NCI-H2029 treated with DMSO at 0.1 percent for 48 hours (cell line): ENCODE data around the gene C1QTNF5.
A peak's percentile ranks its signal among the peaks of the same experiment; 100 is the strongest.

Experiments
- DNase-seq: peaks from one replicate; lab custom pipeline; 2025; lab: John Stamatoyannopoulos, UW

Gene C1QTNF5

GRCh38 chr11:119337581-119338317 lies 2.9 kb downstream of the C1QTNF5 start:
- DNase-seq = no peak

GRCh38 chr11:119336744-119337469 lies 3.8 kb downstream of the C1QTNF5 start:
- no peak for DNase-seq

GRCh38 chr11:119335655-119336543 lies 4.8 kb downstream of the C1QTNF5 start:
- no peak for DNase-seq

GRCh38 chr11:119335091-119335654 lies 5.5 kb downstream of the C1QTNF5 start:
- no peak for DNase-seq

- DNase-seq = peak; percentile 92
Observed at GRCh38 chr11:119334174-119334930, 6.3 kb downstream of the C1QTNF5 start, which contains the start of gene RNF26. Gene RNF26, plus strand, starts transcription at chr11:119334527. Its CDS starts 596 bp downstream, at chr11:119335123.

GRCh38 chr11:119332111-119332765 lies 8.4 kb downstream of the C1QTNF5 start:
- DNase-seq = no peak

GRCh38 chr11:119330237-119330636 lies 10.4 kb downstream of the C1QTNF5 start:
- no peak for DNase-seq

- no peak for DNase-seq
Observed at GRCh38 chr11:119329320-119329719, 11.4 kb downstream of the C1QTNF5 start.

- no peak for DNase-seq
Observed at GRCh38 chr11:119324189-119324588, 16.5 kb downstream of the C1QTNF5 start.

- no peak for DNase-seq
Observed at GRCh38 chr11:119323532-119324033, 17.1 kb downstream of the C1QTNF5 start.

- no peak for DNase-seq
Observed at GRCh38 chr11:119322921-119323531, 17.7 kb downstream of the C1QTNF5 start.

- DNase-seq = no peak
Observed at GRCh38 chr11:119322360-119322739, 18.3 kb downstream of the C1QTNF5 start.

GRCh38 chr11:119320776-119321524 lies 19.7 kb downstream of the C1QTNF5 start:
- DNase-seq = no peak

GRCh38 chr11:119320240-119320775 lies 20.4 kb downstream of the C1QTNF5 start:
- no peak for DNase-seq

GRCh38 chr11:119319700-119320239 lies 20.9 kb downstream of the C1QTNF5 start:
- no peak for DNase-seq

GRCh38 chr11:119319136-119319699 lies 21.5 kb downstream of the C1QTNF5 start:
- no peak for DNase-seq

GRCh38 chr11:119318240-119319135 lies 22.2 kb downstream of the C1QTNF5 start:
- DNase-seq = no peak
